Spleen (tissue), 7 donors: ENCODE measurements around the gene OLA1.

Experiments
- CTCF ChIP-seq, 11 experiments: fragments of 200-600 bp in 7 of 11; fragments of 450-650 bp in 4 of 11; sonication (generic) in 4 of 11; IDR thresholded peaks in 8 of 11; conservative IDR thresholded peaks in 3 of 11; 1 replicate in 7 of 11; 2 replicates in 4 of 11; pipeline versions ENCODE4 v1.4.0 to v1.8.0; 2016 to 2021; ENCODE audit warnings: antibody characterized with exemption in 11 of 11, inconsistent platforms in 4 of 11, mild to moderate bottlenecking in 1 of 11
- POLR2A ChIP-seq, 3 donors: fragments of 450-650 bp; IDR thresholded peaks; one replicate each; pipeline ENCODE4 v1.5.1; 2017; ENCODE audit warnings: antibody characterized with exemption in 3 of 3, mild to moderate bottlenecking in 1 of 3
- POLR2AphosphoS5 ChIP-seq, 3 donors: sonication (generic); formaldehyde crosslinking; IDR thresholded peaks; one replicate each; pipeline ENCODE4 v1.5.1; 2017; ENCODE audit warnings: antibody characterized with exemption in 3 of 3
- donor health status: DM: no; HTN: no; CAD: no; lungs with moderate emphysema.
- donor health status: DM: no; HTN: no; CAD: no.
- donor health status: DM: no; HTN: no; CAD: no.

GRCh38 chr2:174036825-174037224 is 211.5 kb downstream of the OLA1 start:
- no peak for TF ChIP-seq CTCF (IDR thresholded peaks at IDR 0.05 in 8 of 11, conservative IDR thresholded peaks at IDR 0.05 in 3 of 11)
- TF ChIP-seq POLR2AphosphoS5 (IDR thresholded peaks at IDR 0.05), result no peak
- TF ChIP-seq POLR2A (IDR thresholded peaks at IDR 0.05), result no peak
